HG02642 (cell line): Measurements from ENCODE around the gene FAHD2A.
"Not testable (repeated sequence)": the region's sequence is repeated elsewhere in the genome, so short reads cannot be mapped to it uniquely, and the experiment has no call there.

ENCODE experiments used
- ATAC-seq: cut with Tn5 transposase; IDR thresholded peaks from one replicate; pipeline ENCODE4 v1.9.1; 2021; ENCODE audit warnings: mild to moderate bottlenecking; ENCODE audit not compliant: unreplicated experiment, poor library complexity

Gene FAHD2A, protein sequence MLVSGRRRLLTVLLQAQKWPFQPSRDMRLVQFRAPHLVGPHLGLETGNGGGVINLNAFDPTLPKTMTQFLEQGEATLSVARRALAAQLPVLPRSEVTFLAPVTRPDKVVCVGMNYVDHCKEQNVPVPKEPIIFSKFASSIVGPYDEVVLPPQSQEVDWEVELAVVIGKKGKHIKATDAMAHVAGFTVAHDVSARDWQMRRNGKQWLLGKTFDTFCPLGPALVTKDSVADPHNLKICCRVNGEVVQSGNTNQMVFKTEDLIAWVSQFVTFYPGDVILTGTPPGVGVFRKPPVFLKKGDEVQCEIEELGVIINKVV

DNA sequence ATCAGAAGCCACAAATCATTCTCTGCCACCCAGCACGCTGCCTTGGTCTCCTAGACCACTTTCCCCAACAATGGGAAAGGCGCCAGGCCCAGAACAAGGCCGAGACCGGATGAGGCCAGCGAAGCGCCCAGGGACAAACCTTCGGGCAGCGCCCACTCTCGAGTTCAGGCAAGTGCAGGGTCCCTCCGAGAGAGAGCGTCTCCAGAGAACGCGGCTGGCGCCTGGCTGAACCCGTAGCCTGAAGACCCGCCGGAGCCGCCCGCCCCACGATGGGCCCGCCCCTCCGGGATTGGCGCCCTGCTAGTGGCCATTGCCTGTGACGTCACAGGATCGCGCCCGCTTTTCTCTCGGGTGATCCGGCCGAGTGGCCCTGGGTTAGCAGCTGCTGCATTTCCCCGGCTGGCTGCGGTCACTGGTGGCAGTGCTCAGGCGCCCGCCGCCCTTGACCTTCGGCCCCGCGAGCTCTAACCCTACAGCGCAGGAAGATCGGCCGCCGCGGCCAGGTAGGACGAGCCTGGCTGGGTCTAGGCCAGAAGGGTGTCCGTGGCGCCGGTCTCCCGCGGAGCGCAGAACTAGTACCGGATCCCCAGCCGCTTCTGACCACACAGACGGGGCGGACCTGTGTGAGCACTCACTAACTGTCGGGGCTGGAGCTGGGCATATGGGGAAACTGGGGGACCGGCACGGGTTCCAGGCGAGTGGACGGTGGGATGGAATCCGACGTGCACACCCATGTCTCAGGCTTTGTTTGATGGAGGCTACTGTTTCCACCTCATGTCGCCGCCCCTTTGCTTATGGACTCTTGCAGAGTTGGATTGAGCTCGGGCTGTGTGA lies at the start of gene FAHD2A:
Gene FAHD2A, plus strand, starts transcription at position 339 of the 834 bp plus-strand sequence. CDS start 2,851 bp downstream, outside the sequence.
- ATAC-seq: peak; percentile 94

DNA sequence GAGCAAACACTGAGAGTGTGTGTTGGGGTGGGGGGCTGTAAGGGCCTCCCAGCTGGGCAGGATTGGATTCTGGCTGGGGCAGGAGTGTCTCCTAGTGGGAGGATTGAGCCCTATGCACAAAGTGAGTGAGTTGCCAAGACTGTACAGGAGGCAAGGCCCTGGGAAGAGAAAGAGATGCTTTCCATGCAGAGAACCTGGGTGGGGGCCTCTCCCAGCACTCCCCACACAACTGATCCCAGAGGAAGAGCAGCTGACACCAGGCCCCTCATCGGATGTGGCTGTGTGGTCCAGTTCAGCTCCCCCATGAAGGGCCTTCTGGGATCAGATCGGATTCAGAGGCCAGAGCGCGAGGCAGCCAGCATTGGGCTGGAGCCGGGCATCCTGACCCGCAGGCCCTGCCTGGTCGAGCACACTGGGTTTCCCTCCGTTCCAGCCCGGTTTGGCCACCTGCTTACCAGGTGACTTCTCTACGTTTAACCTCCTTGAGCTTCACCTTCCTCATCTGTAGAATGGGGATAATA lies 49.4 kb upstream of the FAHD2A start:
- no peak for ATAC-seq

DNA sequence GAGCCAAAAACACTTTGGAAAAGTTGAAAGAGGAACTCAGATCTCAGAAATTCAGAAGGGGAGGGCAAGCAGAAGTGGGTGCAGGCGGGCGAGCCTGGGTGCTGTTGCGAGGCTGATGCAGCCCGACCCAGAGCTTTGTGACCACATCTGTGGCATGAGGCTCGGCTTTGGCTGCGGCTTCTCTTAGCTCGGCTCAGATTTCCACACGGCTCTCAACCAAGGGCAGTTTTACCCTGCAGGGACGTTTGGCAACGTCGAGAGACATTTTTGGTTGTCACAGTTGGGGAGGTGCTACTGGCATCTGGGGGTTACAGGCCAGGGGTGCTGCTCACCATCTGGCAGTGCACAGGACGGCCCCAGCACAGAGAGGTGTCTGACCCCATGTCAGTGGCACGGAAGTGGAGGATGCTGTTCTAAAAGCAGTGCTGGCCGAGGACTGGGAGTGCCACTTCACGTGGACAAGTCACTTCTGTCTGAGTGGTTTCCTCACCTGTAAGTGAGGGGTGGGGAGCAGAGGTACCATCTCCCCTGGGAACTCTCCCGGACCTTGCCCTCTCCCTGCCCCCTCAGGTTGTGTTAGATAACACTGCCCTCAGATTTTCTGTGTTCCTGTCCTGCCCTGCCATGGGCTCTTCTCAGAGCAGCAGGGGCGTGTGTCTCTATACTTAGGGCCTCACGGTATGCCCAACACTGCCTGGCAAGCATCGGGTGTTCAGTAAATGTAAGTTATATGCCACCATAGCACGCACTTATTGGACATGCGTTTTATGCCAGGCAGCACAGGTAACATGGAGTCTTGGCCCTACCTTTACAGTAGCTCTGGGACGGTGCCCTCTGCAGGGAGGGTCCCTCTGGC lies 48.7 kb upstream of the FAHD2A start:
- ATAC-seq: no peak

DNA sequence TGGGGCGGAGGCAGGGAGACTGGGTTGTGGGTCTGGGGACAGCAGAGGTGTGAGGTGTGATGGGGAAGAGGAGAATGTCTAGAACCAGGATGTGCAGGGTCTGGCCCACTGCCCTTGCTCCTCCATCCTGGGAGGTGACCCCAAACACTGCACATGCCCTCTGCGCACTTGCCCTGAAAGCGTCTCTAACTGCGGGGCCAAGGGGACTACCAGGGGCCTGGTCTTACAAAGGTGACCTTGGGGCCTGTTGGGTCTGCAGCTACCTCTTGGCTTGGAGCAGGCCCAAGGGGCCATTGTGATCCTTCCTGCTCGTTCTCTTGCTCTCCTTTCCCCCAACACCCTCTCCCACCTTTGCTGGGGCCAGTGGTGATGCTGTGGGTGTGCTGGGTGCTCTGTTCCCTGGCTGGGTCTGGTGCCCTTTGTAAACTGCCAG lies 48.0 kb upstream of the FAHD2A start:
- ATAC-seq: no peak

DNA sequence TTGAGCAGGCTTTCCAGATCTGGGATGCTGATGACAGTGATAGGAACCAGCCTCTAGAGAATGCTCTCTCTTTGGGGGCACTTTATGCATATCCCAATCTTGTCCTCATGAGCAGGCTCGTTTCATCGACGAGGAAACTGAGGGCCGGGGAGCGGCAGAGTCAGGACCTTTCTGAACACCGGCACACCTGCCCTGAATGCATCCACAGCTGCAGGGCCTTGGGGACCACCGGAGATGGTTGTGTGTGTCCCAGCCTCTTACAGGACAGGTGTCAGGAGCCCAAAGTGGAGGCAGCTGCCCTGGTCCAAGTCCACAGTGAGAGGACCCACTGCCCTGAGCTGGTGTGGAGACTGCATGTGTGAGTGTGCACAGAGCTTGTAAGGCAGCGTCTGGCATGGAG lies 47.6 kb upstream of the FAHD2A start:
- no peak for ATAC-seq

DNA sequence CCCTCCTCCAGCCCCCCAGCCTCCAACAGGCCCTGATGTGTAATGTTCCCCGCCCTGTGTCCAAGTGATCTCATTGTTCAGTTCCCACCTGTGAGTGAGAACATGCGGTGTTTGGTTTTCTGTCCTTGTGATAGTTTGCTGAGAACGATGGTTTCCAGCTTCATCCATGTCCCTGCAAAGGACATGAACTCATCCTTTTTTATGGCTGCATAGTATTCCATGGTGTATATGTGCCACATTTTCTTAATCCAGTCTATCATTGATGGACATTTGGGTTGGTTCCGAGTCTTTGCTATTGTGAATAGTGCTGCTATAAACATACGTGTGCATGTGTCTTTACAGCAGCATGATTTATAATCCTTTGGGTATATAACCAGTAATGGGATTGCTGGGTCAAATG lies 47.0 kb upstream of the FAHD2A start:
- not testable (repeated sequence) for ATAC-seq

DNA sequence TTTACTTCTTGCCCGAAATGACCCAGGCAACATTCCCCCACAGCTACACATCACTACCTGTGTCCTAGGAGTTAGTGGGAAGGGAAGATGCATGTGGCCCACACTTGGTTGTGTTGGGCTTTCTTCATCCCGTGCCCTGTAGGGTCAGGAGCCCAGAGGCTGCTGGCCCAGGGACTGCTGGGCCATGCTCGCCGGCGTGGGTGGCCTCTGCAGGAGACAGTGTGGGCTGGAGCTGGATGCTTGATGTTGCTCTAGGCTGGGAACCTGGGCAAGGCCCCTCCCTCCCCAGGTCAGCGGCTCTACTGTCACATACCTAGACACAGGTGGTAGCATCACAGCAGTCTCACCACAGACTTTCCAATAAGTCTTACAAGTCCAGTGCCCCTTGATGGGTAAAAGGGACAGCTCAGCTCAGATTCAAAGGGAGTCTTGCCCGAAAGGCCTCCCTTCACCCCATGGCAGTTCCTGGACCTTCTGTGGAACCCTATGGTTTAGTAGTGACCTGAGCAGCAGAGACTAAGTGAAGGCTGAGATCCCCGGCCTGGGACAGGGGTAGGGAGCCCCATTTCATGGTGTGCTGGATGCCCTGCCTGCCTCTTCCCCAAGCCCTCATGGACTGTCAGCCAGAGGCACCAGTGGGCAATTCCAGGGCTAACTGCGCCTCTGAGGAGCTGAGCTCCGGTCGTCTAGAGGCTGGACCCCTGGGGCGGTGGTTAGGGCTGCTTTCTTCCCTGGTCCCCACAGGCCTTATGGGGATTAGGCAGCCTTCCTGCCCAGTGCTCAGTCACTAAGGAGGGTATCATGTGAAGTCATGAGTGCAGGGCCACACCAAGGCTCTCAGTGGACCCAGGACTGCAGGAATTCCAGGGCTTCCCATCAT lies 45.4 kb upstream of the FAHD2A start:
- no peak for ATAC-seq

DNA sequence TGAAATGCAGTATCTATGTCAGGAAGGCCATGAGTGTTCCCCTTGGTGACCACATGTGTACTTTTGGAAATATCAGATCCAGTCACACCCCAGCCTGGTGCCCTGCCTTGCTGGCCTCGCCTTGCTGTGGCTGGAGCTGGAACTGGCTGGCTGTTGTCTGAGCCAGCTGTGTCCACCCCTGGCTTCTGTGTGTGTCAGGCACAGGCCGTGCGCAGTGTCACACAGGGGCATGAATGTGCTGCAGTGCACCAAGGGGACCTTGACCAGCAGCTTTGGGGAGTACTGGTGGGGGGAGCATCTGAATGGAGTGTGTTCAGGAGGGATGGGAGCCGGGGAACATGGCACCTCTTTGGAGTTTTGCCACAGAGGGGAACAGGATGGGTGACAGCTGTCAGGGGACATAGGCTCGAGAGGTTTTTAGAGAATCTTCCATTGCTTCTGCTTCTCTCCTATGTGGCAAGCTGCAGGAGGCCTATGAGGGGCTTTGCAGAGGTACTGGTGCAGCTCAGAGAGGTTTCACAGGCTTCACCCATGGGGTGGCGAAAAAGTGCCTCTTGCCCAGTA lies 44.7 kb upstream of the FAHD2A start:
- ATAC-seq: no peak

DNA sequence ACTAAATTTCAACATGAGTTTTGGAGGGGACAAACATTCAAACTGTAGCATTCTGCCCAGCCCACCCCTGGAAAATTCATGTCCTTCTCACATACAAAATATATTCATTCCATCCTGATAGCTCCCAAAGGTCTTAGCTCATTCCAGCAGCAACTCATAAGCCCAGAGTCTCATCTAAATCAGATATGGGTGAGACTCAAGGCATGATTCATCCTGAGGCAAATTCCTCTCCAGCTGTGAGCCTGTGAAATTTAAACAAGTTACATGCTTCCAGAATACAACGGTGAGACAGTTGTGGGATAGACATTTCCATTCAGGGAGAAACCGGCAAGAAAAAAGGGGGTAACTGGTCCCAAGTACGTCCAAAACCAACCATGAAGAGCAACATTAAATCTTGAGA lies 43.5 kb upstream of the FAHD2A start:
- ATAC-seq: no peak

DNA sequence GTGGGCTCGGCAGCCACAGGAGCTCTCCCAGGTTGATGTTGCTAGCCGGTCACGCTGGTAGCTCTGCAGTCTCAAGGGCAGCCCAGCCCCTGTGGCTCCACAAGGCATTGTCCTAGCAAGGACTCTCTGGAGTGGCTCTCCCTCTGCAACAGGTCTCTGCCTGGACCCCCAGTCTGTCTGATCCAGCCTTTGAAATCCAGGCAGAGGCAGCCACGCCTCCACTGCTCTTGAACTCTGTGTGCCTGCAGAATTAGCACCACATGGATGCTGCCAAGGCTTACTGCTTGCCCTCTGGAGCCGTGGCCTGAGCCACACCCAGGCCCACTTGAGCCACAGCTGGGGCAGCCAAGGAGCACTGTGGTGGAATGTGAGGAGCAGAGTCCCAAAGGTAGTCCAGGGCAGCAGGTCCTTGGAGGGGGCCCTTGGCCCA lies 43.0 kb upstream of the FAHD2A start:
- ATAC-seq: no peak

DNA sequence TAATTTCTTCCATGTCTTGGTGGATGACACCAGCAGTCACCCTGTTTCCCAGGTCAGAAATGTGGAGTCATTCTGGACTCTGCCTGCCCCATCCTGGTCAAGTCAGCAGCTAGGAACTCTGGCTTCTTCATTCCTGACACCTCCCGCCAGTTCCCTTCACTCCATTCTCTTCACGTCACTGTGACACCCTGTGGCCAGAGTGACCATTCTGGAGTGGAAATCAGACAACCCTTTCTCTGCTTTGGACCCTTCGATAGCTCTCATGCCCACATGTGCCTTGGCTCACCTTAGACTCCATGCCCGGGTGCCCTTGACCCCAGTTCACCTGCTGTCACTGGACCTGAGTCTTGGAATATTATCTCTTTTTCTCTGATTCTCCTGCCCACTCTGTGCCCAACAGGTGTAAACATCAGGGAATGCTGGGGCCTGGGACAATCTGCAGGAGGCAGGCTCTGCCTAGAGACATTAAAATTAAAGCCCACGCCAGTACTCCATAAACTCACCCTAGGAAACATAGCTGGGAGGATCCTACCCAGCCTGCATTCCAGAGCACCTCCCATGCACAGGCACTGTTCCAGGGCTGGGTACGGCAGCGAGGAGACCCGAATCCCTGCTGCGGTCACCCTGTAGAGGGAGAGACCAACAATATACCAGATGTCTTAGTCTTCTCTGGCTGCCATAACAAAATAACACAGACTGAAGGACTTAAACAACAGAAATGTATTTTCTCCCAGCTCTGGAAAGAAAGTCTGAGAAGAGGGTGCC lies 41.1 kb upstream of the FAHD2A start:
- no peak for ATAC-seq

DNA sequence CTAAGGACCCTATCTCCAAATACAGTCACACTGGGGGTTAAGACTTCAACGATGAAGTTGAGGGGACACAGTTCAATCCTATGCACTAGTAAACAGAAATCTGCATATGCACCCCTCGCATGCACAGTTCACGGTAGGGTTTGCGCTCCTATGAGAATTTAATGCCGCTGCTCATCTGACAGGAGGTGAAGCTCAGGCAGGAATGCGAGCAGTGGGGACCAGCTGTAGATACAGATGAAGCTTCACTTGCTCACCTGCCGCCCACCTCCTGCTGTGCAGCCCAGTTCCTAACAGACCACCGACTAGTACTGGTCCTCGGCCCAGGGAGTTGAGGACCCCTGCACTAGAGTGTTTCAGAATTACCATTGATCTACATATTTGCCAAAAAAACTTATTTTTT lies 40.0 kb upstream of the FAHD2A start:
- no peak for ATAC-seq

DNA sequence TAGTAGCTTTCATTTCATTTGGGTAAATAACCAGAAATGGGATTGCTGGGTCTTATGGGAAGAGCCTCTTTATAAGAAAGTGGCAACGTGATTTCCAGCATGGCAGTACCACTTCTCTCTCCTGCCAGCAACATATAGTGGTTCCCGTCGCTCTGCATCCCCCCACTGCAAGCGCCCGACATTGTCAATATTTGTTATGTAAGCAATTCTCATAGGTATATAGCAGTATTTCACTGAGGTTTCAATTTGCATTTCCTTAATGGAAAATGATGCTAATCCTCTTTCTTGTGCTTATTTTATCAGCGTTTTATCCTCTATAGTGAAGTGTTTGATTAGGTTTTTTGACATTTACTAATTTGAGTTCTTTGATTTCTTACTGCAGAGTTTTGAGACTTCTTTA lies 36.0 kb upstream of the FAHD2A start:
- no peak for ATAC-seq

DNA sequence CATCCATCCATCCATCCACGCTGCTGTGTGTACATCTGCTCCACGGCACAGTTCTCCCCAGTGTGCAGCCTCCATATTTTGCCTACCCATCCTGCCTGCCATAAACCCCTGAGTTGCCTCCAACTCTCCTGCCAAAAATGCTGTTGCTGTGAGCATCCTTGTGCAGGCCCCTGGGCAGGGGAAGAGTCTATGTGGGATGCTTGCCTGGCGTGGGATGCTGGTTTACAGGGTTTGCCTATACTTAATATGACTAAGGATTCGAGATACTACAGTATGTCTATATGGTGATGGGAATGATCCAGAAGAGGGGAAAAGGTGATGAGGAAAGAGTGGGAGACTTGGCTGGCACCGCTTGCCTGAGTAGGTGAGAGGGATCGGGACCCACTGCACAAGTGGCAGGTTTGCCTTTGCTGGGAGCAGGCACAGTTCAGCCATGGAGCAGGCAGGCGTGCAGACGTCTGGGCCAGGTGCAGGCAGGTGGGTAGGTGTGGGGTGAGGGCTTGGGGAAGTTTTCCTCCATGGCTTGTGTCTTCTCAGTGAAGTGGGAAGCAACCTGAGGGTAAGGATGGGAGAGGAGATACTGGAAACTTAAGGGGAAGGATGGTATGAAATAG lies 30.2 kb upstream of the FAHD2A start:
- no peak for ATAC-seq

DNA sequence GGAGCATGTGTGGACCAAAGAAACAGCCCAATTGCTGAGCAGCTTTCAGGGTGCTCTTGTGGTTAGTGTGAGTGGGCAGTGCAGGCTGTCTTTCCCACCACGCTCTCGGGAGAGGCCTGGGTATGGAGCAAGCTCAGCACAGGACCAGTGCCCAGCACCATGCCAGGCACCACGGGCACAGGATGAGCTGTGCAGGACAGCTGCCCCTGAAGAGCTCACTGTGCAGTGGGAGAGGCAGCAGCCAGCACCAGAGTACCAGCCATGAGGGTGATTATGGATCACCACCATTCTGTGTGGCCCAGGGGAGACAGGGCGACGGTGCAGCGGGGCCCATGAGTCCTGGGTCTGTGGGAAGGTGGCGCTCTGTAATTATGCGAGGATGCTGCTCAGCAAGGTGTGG lies 29.7 kb upstream of the FAHD2A start:
- ATAC-seq: no peak

DNA sequence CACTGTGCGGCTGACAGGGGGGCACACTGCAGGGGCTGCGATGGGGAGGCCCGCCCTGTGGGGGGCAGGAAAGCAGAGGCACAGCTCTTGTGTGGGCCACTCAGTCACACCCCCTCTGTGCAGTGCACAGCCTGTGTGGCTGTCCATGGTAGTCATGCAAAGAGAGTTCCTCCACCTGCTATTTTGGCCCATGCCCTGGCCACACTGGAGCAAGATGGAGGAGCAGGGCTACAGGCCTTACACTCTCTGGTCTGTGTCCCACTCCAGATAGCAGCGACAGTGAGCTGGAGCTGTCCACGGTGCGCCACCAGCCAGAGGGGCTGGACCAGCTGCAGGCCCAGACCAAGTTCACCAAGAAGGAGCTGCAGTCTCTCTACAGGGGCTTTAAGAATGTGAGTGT lies 28.5 kb upstream of the FAHD2A start:
- no peak for ATAC-seq

DNA sequence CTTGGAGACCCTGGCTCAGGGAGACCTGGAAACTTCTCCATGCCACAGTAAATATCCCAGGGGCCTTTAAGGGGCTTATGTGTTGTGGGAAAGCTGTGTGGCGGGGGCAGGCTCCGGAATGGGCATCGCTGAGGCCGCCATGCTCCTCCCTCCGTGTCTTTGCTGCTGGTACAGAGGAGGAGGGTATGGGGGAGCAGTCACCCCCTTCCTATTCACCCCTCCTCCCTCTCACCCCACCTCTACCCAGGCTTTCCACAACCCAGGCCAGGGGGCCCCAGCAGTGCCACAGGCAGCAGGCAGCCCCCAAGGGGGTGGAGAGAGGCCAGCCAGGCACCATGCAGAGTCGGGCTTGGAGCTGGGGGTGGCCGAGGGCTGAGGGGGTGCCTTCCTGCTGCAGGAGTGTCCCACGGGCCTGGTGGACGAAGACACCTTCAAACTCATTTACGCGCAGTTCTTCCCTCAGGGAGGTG lies 28.0 kb upstream of the FAHD2A start:
- ATAC-seq: no peak

DNA sequence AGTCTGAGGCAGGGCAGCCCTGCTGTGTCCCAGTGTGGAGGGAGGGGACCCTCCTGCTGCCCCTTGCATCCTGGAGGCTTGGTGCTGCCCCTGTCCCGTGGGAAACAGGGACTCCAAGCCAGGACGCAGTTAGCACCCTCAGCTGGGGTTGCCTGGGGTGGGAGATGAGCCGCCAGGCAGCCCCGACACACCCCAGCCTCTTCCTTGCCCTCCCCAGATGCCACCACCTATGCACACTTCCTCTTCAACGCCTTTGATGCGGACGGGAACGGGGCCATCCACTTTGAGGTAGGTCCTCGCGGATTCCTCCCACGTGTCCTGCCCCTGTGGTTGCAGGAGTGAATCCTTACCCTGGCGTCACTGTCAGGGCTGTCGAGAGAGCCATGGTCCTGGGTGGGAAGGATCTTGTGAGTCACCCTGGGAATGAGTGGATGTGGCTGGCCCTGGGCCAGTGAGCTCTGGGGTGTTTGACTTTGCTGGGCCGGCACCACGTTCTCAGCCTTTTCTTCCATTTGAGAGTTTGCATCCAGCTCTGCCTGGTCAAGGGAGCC lies 27.5 kb upstream of the FAHD2A start:
- no peak for ATAC-seq
